Left ventricle myocardium inferior (tissue), 1 donor: ENCODE data around the gene AFDN. TPM values are rescaled to one million over a fixed set of nuclear protein-coding genes. Genes with fewer than 3 reads are reported as not detected.
"Not testable (repeated sequence)": the region's sequence is repeated elsewhere in the genome, so short reads cannot be mapped to it uniquely, and the experiment has no call there.

Experiments
- DNase-seq: peaks from one replicate; pipeline ENCODE4 v3.0.0-alpha.2; 2020
- H3K27ac ChIP-seq: fragments of 200-600 bp; replicated peaks from 2 replicates; pipeline ENCODE4 v1.8.0; 2021
- H3K27me3 ChIP-seq: fragments of 200-600 bp; 2 replicates; pipeline ENCODE4 v1.8.0; 2021; ENCODE audit warnings: low read depth
- H3K36me3 ChIP-seq: fragments of 200-600 bp; 2 replicates; pipeline ENCODE4 v1.8.0; 2021
- H3K4me1 ChIP-seq: fragments of 200-600 bp; 2 replicates; pipeline ENCODE4 v1.8.0; 2021
- H3K4me3 ChIP-seq: fragments of 200-600 bp; 2 replicates; pipeline ENCODE4 v1.8.0; 2021; ENCODE audit warnings: mild to moderate bottlenecking, moderate library complexity
- H3K9me3 ChIP-seq: fragments of 200-600 bp; replicated peaks from 2 replicates; pipeline ENCODE4 v1.8.0; 2021
- CTCF ChIP-seq: fragments of 200-600 bp; IDR thresholded peaks from 2 replicates; pipeline ENCODE4 v1.8.0; 2021; ENCODE audit warnings: antibody characterized with exemption, mild to moderate bottlenecking, borderline replicate concordance
- intact Hi-C: fragments of 100-400 bp; cut with micrococcal nuclease; formaldehyde crosslinking; loops from one replicate; pipeline ENCODE4 v1.11.0; 2022
- total RNA-seq: library from RNA; stranded (reverse); fragmentation: NEBNext Ultra II Directional; extraction: Animal tissue kit (Norgen Biotek cat#: 25700); gene quantifications from one replicate; pipeline ENCODE4 v1.2.1, GENCODE V29; 2021
- donor health status: DM: no; HTN: yes; CAD: no; lungs with severe emphysema.

AFDN gene
- total RNA-seq, 1 donor from 2014 or later, result 54.9 TPM

- no peak overlapping the region for H3K27ac ChIP-seq
- no peak for TF ChIP-seq CTCF
- DNase-seq, result no peak
- no peaks in the 10 kb centered on the region for H3K9me3 ChIP-seq
- peaks cover 22% of the 10 kb centered on the region for H3K27me3 ChIP-seq
- intact Hi-C loops, result no loop called here
- no peaks in the 10 kb centered on the region for H3K36me3 ChIP-seq
- peaks cover 14% of the 10 kb centered on the region for H3K4me1 ChIP-seq
- H3K4me3 ChIP-seq, result no peak overlapping the region
These were observed 174.3 kb downstream of the AFDN start for GRCh38 chr6:168001029-168001332.

GRCh38 chr6:168001514-168001913 is 174.8 kb downstream of the AFDN start:
- H3K27ac ChIP-seq, intact Hi-C loops, DNase-seq, H3K4me3 ChIP-seq, H3K36me3 ChIP-seq, H3K9me3 ChIP-seq: not testable (repeated sequence)
- H3K4me1 ChIP-seq, result peaks cover 14% of the 10 kb centered on the region
- peaks cover 22% of the 10 kb centered on the region for H3K27me3 ChIP-seq

GRCh38 chr6:168002804-168003203 is 176.1 kb downstream of the AFDN start:
- intact Hi-C loops, result no loop called here
- Histone ChIP-seq H3K4me3 (no peak overlapping the region), H3K27ac (peak overlapping the region; percentile 55), H3K4me1 (peaks cover 22% of the 10 kb centered on the region), H3K27me3 (peaks cover 18% of the 10 kb centered on the region), H3K36me3 (no peaks in the 10 kb centered on the region), H3K9me3 (no peaks in the 10 kb centered on the region)
- TF ChIP-seq CTCF, result no peak
- DNase-seq, result no peak

GRCh38 chr6:168004023-168004422 is 177.3 kb downstream of the AFDN start:
- intact Hi-C loops, result no loop called here
- H3K4me1 ChIP-seq, result peaks cover 25% of the 10 kb centered on the region
- peaks cover 6% of the 10 kb centered on the region for H3K27me3 ChIP-seq
- H3K36me3 ChIP-seq, result no peaks in the 10 kb centered on the region
- peak overlapping the region; percentile 55 for H3K27ac ChIP-seq
- peaks cover 7% of the 10 kb centered on the region for H3K9me3 ChIP-seq
- H3K4me3 ChIP-seq, result no peak overlapping the region
- TF ChIP-seq CTCF, result no peak
- DNase-seq, result no peak

- H3K9me3 ChIP-seq, result peaks cover 7% of the 10 kb centered on the region
- no peaks in the 10 kb centered on the region for H3K36me3 ChIP-seq
- no peaks in the 10 kb centered on the region for H3K27me3 ChIP-seq
- TF ChIP-seq CTCF, result no peak
- intact Hi-C loops, result no loop called here
- H3K4me1 ChIP-seq, result peaks cover 25% of the 10 kb centered on the region
- H3K27ac ChIP-seq, result no peak overlapping the region
- H3K4me3 ChIP-seq, result no peak overlapping the region
- DNase-seq, result no peak
These were observed 178.2 kb downstream of the AFDN start for GRCh38 chr6:168004945-168005344.

GRCh38 chr6:168005796-168006195 is 179.1 kb downstream of the AFDN start:
- Histone ChIP-seq H3K9me3 (peaks cover 15% of the 10 kb centered on the region), H3K36me3 (no peaks in the 10 kb centered on the region), H3K27ac (no peak overlapping the region), H3K27me3 (no peaks in the 10 kb centered on the region), H3K4me3 (no peak overlapping the region), H3K4me1 (peaks cover 25% of the 10 kb centered on the region)
- no peak for TF ChIP-seq CTCF
- intact Hi-C loops, result no loop called here
- no peak for DNase-seq
